Mesodermal cell (in vitro differentiated cells): ENCODE results near the gene DNPEP.

ENCODE experiments used
- H3K27ac ChIP-seq: 2 replicates; pipeline ENCODE4 v1.7.0; 2013; ENCODE audit warnings: mild to moderate bottlenecking, low read depth, low read length, moderate library complexity; ENCODE audit not compliant: severe bottlenecking
- H3K36me3 ChIP-seq: 2 replicates; pipeline ENCODE4 v1.7.1; 2013; ENCODE audit warnings: mild to moderate bottlenecking, low read length, moderate library complexity; ENCODE audit not compliant: control insufficient read depth, insufficient read depth
- H3K4me1 ChIP-seq: one replicate; pipeline ENCODE4 v1.7.1; 2013; ENCODE audit warnings: mild to moderate bottlenecking, low read length; ENCODE audit not compliant: insufficient read depth, control insufficient read depth, poor library complexity, severe bottlenecking
- H3K4me3 ChIP-seq: 2 replicates; pipeline ENCODE4 v1.7.0; 2013; ENCODE audit warnings: low read length, control low read depth, mild to moderate bottlenecking; ENCODE audit not compliant: insufficient read depth, poor library complexity, severe bottlenecking; ENCODE audit errors: extremely low read depth
- H3K9me3 ChIP-seq: 2 replicates; pipeline ENCODE4 v1.7.1; 2013; ENCODE audit warnings: mild to moderate bottlenecking, low read length, moderate library complexity; ENCODE audit not compliant: control insufficient read depth
- WGBS, 2 experiments: methylation state at CpG; one replicate each; pipeline ENCODE4 v1.1.5; 2013; ENCODE audit warnings: missing lambda C conversion rate in 2 of 2; ENCODE audit not compliant: insufficient coverage in 2 of 2; 5-methylcytosine and 5-hydroxymethylcytosine counted together

DNPEP gene

GRCh38 chr2:219327719-219328118 is 60.0 kb downstream of the DNPEP start:
- no peaks in the 10 kb centered on the region for H3K9me3 ChIP-seq

GRCh38 chr2:219325657-219326315 is 61.9 kb downstream of the DNPEP start:
- Histone ChIP-seq H3K27ac (no peak overlapping the region), H3K4me1 (no peaks in the 10 kb centered on the region), H3K36me3 (no peaks in the 10 kb centered on the region), H3K4me3 (no peak overlapping the region), H3K9me3 (no peaks in the 10 kb centered on the region)
- 78 to 79% methylated on average over 5 of the region's 9 CpGs for WGBS, 2 experiments

More at GRCh38 chr2:219327719-219328118, 60.0 kb downstream of the DNPEP start:
- Histone ChIP-seq H3K4me3 (no peak overlapping the region), H3K4me1 (no peaks in the 10 kb centered on the region), H3K27ac (no peak overlapping the region), H3K36me3 (no peaks in the 10 kb centered on the region)
- WGBS, 2 experiments, result 44 to 47% methylated on average over 1 to 2 of the region's 2 CpGs

GRCh38 chr2:219325136-219325535 is 62.6 kb downstream of the DNPEP start:
- Histone ChIP-seq H3K4me3 (no peak overlapping the region), H3K4me1 (no peaks in the 10 kb centered on the region), H3K9me3 (no peaks in the 10 kb centered on the region), H3K27ac (no peak overlapping the region), H3K36me3 (no peaks in the 10 kb centered on the region)
- 89 to 90% methylated on average over 2 to 3 of the region's 4 CpGs for WGBS, 2 experiments

GRCh38 chr2:219323434-219323833 is 64.3 kb downstream of the DNPEP start:
- no peak overlapping the region for H3K4me3 ChIP-seq
- H3K27ac ChIP-seq, result no peak overlapping the region
- H3K9me3 ChIP-seq, result no peaks in the 10 kb centered on the region
- H3K4me1 ChIP-seq, result no peaks in the 10 kb centered on the region
- H3K36me3 ChIP-seq, result no peaks in the 10 kb centered on the region
- 58 to 86% methylated on average over 1 to 2 of the region's 4 CpGs for WGBS, 2 experiments
